ENCODE data around the gene EFHC1. TPM values are rescaled to one million over a fixed set of nuclear protein-coding genes. Genes with fewer than 3 reads are reported as not detected.

EFHC1 gene
- total and polyA plus RNA-seq, 4 donors = 3.3 to 11.3 (median 6.9) TPM

GRCh38 chr6:52531834-52532233, 111.7 kb downstream of the EFHC1 start (continued):
- TF ChIP-seq REST (IDR thresholded peaks at IDR 0.05) = no peak

GRCh38 chr6:52532457-52532856, 112.3 kb downstream of the EFHC1 start:
- H3K9ac ChIP-seq (ENCODE audit: low read depth in 1 of 2, low read length in 2 of 2) = no peak overlapping the region
- DNase-seq (ENCODE audit: low spot score) = no peak
- no peak overlapping the region for H3K4me3 ChIP-seq (ENCODE audit: low read depth in 1 of 3, low read length in 3 of 3)
- TF ChIP-seq YY1 (IDR thresholded peaks at IDR 0.05) (no peak), JUND (IDR thresholded peaks at IDR 0.05) (no peak), MAX (IDR thresholded peaks at IDR 0.05) (no peak), ATF3 (IDR thresholded peaks at IDR 0.05) (no peak), FOXA1 (IDR thresholded peaks at IDR 0.05) (no peak), EGR1 (IDR thresholded peaks at IDR 0.05; ENCODE audit: low read depth in 2 of 2) (no peak), NR2F2 (IDR thresholded peaks at IDR 0.05) (no peak), GABPA (IDR thresholded peaks at IDR 0.05 in 1 of 2, conservative IDR thresholded peaks at IDR 0.05 in 1 of 2) (no peak), HNF4A (conservative IDR thresholded peaks at IDR 0.05) (no peak), SP1 (IDR thresholded peaks at IDR 0.05) (no peak), ZBTB33 (IDR thresholded peaks at IDR 0.05) (no peak), RAD21 (IDR thresholded peaks at IDR 0.05) (no peak), HNF4G (IDR thresholded peaks at IDR 0.05) (no peak)
- WGBS = 88% methylated on average over 2 of the region's 2 CpGs
- H3K27ac ChIP-seq (ENCODE audit: low read depth in 1 of 2, low read length in 2 of 2) = no peak overlapping the region
- H3K9me3 ChIP-seq (ENCODE audit: control insufficient read depth in 4 of 4, low read length in 3 of 4) = no peaks in the 10 kb centered on the region
- H3K27me3 ChIP-seq (ENCODE audit: control insufficient read depth in 4 of 4, insufficient read depth in 4 of 4, low read length in 3 of 4) = no peaks in the 10 kb centered on the region
- peaks cover 0 to 8% (median 1%) of the 10 kb centered on the region in 4 donors for H3K36me3 ChIP-seq (ENCODE audit: control insufficient read depth in 4 of 4, insufficient read depth in 3 of 4, low read depth in 1 of 4, low read length in 3 of 4)
- peaks cover 0 to 4% (median 0%) of the 10 kb centered on the region in 4 donors for H3K4me1 ChIP-seq (ENCODE audit: control insufficient read depth in 4 of 4, insufficient read depth in 4 of 4, low read length in 3 of 4)

GRCh38 chr6:52533491-52533890, 113.3 kb downstream of the EFHC1 start:
- WGBS = over 99% methylated on average over 2 of the region's 2 CpGs
- no peak for DNase-seq (ENCODE audit: low spot score)
- H3K9ac ChIP-seq (ENCODE audit: low read depth in 1 of 2, low read length in 2 of 2) = no peak overlapping the region
- no peak for TF ChIP-seq HNF4A (conservative IDR thresholded peaks at IDR 0.05)
- no peak for TF ChIP-seq REST (IDR thresholded peaks at IDR 0.05)
- no peak for TF ChIP-seq YY1 (IDR thresholded peaks at IDR 0.05)
- no peak for TF ChIP-seq EGR1 (IDR thresholded peaks at IDR 0.05; ENCODE audit: low read depth in 2 of 2)
- TF ChIP-seq GABPA (IDR thresholded peaks at IDR 0.05 in 1 of 2, conservative IDR thresholded peaks at IDR 0.05 in 1 of 2) = no peak
- no peak for TF ChIP-seq HNF4G (IDR thresholded peaks at IDR 0.05)
- no peak overlapping the region for H3K27ac ChIP-seq (ENCODE audit: low read depth in 1 of 2, low read length in 2 of 2)
- peaks cover 0 to 8% (median under 1%) of the 10 kb centered on the region in 4 donors for H3K36me3 ChIP-seq (ENCODE audit: control insufficient read depth in 4 of 4, insufficient read depth in 3 of 4, low read depth in 1 of 4, low read length in 3 of 4)
- H3K4me1 ChIP-seq (ENCODE audit: control insufficient read depth in 4 of 4, insufficient read depth in 4 of 4, low read length in 3 of 4) = peaks cover 0 to 4% (median 0%) of the 10 kb centered on the region in 4 donors
- H3K4me3 ChIP-seq (ENCODE audit: low read depth in 1 of 3, low read length in 3 of 3) = no peak overlapping the region
- H3K9me3 ChIP-seq (ENCODE audit: control insufficient read depth in 4 of 4, low read length in 3 of 4) = no peaks in the 10 kb centered on the region
- H3K27me3 ChIP-seq (ENCODE audit: control insufficient read depth in 4 of 4, insufficient read depth in 4 of 4, low read length in 3 of 4) = no peaks in the 10 kb centered on the region
